ENCODE data around the gene ENC1.

GRCh38 chr5:74598731-74599130 lies 41.8 kb downstream of the ENC1 start:
- TF ChIP-seq CTCF (IDR thresholded peaks at IDR 0.05) (no peak), POLR2A (IDR thresholded peaks at IDR 0.05) (no peak)

Measured in esophagus squamous epithelium (tissue), 4 donors.